NCI-H2196 (cell line): ENCODE measurements around the gene SCYGR8.
A peak's percentile ranks its signal among the peaks of the same experiment; 100 is the strongest.

Experiments used
- DNase-seq: peaks from one replicate; lab custom pipeline; 2025; ENCODE audit not compliant: unreplicated experiment; lab: John Stamatoyannopoulos, UW

Gene SCYGR8

GRCh38 chr2:227759411-227760118 lies 13.9 kb downstream of the SCYGR8 start:
- DNase-seq = no peak

GRCh38 chr2:227761740-227762476 lies 16.2 kb downstream of the SCYGR8 start:
- no peak for DNase-seq

DNA sequence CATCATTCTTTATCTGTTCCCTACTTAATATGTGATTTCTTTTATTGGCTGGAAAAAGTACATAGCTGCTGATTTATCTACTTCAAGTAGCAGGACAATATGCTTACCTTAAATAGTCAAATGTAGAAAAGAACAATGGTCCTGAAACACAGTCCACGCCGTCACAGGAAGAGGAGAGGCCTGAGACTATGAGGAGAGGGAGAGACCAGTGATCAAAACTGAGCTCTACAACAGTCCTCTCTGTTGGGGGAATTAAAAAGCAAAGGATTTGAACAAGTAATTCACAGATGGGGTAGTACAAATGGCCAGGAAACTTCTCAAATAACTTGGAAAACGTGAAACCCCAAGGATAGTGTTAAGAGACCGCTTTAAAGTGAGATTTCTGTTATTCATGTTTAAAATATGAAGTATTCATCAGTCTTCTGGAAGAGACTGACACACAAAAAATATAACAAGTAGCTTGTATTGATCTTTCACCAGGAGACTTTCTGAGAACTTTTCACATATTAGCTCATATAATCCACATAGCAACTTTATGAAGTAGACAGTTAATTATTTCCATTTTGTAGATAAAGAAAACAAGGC lies 20.2 kb downstream of the SCYGR8 start:
- no peak for DNase-seq

DNA sequence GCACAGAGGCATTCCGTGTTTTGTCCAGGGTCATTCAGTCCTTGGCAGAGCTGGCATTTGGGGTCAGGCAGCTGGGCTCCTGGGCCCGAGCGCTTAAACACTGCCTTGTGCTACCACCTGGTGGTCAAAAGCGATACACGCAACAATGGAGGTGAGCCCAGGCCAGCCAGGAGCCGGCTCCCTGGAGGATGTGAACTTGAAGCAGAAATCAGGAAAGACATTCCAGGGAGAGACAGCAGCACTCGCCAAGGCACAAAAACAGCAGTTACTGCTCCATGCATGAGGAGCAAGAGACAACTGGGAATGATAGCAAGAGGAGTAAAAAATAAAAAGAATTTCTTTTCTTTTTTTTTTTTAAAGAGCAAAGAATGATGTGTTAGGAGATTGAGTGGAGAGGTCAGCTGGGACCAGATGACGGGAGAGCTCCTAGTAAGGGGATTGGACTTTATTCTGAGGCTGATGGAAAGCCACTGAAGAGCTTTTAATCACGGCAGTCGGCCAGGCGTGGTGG lies 20.7 kb downstream of the SCYGR8 start:
- DNase-seq = peak; percentile 67

DNA sequence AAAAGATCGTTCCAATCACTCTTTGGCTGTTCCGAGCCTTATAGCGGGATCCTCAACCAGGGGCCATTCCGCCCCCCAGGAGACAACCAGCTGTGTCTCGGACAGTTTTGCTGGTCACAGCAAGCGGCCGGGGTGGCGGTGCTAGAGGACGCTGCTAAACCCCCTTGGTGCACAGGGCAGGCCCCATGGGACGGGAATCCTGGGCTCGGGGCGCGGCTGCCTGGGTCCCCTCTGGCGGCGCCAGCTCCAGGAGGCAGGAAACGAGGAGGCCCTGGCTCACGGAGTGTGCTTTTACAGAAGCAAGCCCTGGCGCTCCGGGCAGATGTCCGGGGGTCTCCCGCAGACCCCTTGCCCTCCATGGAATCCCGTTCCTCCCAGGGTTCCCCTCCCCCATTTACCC lies 22.1 kb downstream of the SCYGR8 start:
- DNase-seq = no peak

DNA sequence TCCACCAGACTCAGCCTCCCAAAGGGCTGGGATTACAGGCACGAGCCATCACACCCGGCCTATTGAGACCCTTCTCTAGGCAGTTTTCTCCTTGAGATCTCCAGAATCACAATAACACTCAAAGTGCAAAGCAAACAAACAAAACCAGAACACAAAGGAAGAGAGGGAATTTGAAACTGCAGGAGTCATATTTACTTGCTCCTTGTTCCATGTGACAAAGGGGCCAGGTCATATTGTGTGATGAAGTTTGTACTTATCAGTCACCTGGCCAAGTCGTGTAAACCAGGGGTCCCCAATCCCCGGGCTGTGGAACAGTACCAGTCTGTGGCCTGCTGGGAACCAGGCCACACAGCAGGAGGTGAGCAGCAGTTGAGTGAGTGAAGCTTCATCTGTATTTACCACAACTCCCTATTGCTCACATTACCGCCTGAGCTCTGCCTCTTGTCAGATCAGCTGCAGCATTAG lies 26.5 kb downstream of the SCYGR8 start:
- DNase-seq = no peak

GRCh38 chr2:227772932-227773331 lies 27.2 kb downstream of the SCYGR8 start:
- no peak for DNase-seq

GRCh38 chr2:227774011-227774624 lies 28.4 kb downstream of the SCYGR8 start:
- no peak for DNase-seq

GRCh38 chr2:227774895-227775842 lies 29.5 kb downstream of the SCYGR8 start:
- no peak for DNase-seq

GRCh38 chr2:227780981-227781615 lies 35.4 kb downstream of the SCYGR8 start:
- DNase-seq = no peak

- no peak for DNase-seq
Measured at GRCh38 chr2:227781841-227782240, 36.1 kb downstream of the SCYGR8 start.

DNA sequence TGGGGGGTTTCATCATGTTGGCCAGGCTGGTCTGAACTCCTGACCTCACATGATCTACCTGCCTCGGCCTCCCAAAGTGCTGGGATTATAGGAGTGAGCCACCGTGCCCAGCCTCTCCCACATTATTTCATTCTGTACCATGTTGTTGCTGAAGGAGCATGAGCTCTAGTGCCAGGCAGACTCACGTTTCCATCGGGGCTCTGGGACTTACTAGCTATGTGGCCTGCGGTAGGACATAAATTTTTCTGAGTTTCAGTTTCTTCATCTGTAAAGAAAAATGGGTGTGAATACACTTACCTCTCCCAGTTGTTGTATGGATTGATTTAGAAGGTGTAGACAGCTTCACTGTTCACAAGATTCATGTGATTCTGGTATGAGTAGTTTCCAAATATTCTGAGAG lies 37.1 kb downstream of the SCYGR8 start:
- no peak for DNase-seq

DNA sequence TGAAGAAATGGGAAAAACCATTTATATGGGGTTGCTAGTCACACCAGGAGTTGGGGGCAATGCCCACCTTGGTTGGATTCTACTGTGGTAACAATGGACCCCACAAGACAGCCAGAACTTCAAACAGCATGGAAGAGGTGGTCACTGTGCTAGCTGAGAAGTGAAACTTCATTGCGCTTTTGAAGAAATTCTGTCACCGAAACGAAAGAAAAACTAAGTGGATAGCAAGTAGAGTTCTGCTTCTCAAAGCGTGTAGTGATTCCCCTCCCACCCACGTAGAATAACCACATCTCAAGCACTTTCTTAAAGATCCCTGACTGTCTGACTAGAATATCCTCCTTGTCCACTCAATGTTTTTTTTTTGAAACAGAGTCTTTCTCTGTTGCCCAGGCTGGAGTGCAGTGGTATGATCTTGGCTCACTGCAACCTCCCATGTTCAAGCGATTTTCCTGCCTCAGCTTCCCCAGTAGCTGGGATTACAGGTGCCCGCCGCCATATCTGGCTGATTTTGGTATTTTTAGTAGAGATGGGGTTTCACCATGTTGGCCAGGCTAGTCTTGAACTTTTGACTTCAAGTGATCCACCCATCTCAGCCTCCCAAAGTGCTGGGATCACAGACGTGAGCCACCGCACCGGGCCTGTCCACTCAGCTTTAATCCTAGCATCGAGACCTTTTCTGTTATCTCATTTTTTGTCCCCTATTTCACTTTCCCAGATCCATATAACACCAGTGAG lies 37.9 kb downstream of the SCYGR8 start:
- no peak for DNase-seq

DNA sequence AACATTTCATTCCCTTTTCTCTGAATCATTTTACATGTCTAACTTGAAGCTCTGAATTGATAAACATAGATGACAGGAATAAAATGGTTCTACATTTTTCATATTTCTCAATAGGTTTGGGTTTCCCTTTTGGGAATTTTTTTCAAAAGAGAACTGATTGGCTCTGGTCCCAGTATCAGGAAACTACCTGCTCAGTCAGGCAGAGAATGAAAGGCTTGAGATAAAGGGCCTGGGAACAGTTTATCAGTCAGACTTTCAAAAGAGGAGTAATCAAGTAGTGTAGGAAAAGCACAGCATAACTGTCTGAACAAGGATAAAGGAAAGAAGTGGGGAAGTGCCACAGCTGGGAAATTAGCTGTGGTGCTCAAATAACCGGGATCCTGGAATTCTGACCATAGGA lies 39.6 kb downstream of the SCYGR8 start:
- DNase-seq = no peak

DNA sequence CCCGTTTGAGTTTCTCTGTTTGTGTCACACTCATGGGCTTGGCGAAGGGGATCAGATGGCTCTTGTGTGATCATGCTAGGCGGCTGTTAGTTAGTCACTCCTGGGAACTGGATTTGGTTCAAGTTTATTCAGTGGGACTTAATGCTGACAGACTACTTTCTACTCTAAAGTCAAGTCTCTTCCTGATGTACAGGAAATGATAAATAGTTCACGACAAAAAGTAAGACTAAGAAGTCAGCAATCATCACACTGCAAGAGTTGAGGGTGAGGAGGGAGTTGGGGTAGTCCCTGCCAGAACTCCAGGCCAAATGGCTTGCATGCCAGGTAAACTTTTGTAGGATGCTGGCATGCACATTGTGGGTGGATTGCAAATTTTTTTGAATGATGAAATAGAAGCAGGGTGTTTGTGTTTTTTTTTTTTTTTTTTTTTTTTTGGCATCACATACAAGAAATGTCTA lies 42.9 kb downstream of the SCYGR8 start:
- no peak for DNase-seq

GRCh38 chr2:227789803-227790202 lies 44.1 kb downstream of the SCYGR8 start:
- DNase-seq = no peak

- no peak for DNase-seq
Measured at GRCh38 chr2:227793148-227793712, 47.5 kb downstream of the SCYGR8 start.
